GM19395 (cell line): ENCODE results near the gene IL1RAPL1.
A peak's percentile ranks its signal among the peaks of the same experiment; 100 is the strongest.

Source experiments
- ATAC-seq: cut with Tn5 transposase; IDR thresholded peaks from one replicate; pipeline ENCODE4 v1.9.1; 2021; ENCODE audit warnings: mild to moderate bottlenecking, moderate library complexity; ENCODE audit not compliant: unreplicated experiment

IL1RAPL1 gene

DNA sequence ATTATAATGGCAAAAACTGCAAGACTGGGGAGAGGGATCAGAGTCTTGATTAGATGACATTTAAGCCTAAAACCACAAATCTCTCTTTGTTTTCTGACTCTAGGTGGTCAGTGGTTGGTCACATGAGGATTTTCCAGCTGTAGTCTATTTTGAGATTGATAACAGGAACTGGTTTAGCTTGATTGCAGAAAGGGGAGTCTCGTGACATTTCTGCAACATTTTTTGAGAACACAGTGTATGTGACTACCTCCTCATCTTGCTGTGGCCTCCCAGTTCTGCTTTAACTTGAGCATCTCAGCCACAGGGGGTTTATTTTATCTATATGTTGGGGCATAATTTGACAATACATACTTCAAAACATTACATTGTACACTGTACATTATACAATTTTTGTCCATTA is 901.7 kb downstream of the IL1RAPL1 start:
- ATAC-seq, result peak; percentile 59

DNA sequence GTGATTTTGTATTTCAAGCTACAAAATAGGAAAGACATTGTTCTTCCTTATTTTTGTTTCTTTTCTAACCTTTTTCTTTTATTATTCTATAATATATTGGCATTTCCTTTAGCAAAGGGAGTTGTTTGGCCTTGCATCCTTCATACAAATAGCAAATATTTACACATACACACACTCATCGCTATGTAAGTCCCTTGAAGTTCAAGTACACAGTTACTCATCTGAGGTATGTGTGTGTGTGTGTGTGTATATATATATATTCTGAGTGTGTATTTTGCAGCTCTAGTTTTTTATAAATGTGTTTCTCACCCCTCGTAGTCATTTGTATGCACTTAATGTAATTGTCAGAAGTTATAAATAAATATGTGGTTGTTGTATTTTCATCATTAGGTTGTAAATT is 903.4 kb downstream of the IL1RAPL1 start:
- ATAC-seq, result no peak

DNA sequence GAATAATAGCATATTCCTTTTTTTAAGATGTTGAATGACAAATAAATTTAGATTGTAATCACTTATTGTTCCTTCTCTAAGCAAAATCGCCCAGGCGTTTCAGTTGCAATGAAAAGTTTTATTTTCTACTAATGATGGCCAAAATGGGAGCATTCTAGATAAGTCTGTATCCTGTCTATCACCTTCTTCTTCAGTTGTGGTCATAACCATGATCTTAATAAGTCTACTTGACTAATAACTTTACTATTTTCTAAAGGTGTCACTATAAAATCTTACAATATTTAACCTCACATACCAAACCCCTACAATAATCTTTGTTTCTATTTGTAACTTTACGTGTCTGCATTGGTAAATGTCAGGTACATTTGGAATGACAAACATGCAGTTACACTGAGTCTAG is 904.4 kb downstream of the IL1RAPL1 start:
- no peak for ATAC-seq

DNA sequence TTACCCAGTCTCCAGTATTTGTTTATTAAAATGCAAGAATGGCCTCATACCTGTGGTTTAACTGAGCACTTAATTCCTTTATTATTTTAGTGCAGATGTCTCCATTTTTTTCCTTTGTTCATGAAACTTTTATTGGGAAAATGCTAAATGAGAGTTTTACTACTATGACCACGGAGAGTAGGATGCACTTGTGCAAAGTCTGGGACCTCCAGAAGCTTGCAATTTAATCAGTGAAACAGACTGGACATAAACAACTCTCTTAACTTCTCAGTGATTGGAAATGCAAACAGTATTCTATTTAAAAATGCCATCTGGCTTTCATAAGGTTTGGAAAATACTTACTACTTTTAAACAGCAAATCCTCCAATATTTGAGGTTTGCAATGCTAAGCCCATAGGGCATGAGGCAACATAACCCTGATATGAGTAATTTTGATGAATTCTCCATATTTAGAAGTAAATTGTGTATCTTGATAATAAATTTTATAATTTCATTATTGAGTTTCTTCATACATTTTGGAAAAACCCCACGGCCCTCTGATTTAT is 909.5 kb downstream of the IL1RAPL1 start:
- no peak for ATAC-seq

DNA sequence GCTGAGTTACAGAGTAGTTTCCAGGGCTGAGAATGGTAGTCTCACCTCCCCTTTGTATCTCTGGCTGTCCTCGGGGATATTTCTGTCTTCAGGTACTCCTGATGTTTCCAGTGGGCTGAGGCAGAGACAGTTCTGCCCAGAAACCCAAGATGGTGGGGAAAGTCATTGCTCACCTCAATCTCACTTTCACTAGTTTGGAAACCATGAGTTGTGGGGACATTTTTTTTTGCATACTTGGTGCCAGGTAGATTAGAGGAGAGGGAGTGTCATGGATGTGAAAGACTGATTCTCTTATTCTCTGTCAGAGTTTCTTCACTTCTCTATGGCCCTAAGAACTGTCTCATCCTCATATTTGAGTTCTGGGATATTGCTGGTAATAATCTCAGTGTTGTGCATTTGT is 919.5 kb downstream of the IL1RAPL1 start:
- no peak for ATAC-seq

DNA sequence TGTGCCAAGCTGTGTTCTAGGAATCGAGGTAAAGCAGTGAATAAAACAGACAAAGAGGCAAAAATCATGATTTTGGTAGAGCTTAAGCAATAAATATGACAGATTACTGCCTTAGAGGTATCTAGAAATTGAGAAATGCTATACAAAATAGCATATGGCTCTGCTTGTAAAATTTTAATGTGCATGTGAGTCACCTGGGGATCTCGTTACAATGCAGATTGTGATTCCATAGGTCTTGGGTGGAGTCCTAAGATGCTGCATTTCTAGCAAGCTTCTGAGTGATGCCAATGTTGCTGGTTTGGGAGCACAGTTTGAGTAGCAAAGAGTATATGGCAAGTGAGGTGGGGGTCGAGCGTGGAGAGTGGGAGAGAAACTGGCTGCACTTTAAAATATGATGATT is 930.9 kb downstream of the IL1RAPL1 start:
- no peak for ATAC-seq

DNA sequence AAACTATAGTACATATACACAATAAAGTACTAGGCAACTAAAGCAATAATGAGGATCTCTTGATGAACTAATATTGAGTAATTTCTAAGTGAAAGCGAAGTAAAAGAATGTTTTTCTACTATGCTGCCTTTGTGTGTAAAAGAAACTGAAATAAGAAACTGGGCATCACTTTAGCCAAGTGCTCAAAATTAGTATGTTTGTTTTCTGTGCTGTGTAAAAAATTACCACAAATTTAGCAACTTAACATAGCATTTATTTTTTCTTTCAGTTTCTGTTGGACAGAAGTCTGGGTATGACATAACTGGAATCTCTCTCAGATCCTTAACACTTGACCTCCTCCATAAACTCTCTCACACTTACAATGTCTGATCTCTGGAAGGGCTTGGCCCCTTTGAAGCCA is 941.0 kb downstream of the IL1RAPL1 start:
- ATAC-seq, result peak; percentile 81

DNA sequence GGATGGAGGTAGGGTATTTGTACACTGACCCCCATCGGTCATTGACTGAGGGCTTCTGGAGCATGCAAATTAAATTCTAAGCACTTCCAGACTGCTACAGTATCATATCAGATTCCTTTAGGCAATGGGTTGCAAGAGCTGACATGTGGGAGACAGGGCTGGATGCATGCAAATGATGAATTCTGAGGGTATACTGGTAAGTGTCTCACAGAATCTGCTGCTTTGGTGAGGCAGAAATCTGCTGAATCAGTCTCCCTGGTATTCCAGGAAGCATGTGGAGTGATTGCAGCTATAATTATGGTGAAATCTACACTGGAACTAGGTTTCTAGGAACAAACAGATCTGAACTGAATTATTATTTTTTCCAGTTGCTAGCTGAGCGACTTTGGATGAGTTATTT is 943.3 kb downstream of the IL1RAPL1 start:
- no peak for ATAC-seq

DNA sequence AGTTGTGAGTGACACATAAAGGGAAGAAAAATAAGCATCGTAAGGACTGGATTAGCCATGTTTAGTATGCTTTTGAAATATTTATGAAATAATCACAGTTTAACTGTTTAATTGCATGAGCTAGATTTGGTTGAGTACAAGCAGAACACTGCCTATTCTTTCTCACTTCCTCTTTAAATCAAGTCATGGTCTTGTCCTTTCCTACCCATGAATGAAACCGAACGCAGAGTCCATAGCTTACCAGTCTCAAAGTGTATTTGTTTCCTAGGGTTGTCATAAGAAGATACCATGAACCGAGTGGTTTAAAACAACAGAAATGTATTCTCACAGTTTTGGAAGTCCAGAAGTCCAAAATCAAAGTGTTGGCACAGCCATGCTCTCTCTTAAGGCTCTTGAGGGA is 944.1 kb downstream of the IL1RAPL1 start:
- peak; percentile 62 for ATAC-seq

DNA sequence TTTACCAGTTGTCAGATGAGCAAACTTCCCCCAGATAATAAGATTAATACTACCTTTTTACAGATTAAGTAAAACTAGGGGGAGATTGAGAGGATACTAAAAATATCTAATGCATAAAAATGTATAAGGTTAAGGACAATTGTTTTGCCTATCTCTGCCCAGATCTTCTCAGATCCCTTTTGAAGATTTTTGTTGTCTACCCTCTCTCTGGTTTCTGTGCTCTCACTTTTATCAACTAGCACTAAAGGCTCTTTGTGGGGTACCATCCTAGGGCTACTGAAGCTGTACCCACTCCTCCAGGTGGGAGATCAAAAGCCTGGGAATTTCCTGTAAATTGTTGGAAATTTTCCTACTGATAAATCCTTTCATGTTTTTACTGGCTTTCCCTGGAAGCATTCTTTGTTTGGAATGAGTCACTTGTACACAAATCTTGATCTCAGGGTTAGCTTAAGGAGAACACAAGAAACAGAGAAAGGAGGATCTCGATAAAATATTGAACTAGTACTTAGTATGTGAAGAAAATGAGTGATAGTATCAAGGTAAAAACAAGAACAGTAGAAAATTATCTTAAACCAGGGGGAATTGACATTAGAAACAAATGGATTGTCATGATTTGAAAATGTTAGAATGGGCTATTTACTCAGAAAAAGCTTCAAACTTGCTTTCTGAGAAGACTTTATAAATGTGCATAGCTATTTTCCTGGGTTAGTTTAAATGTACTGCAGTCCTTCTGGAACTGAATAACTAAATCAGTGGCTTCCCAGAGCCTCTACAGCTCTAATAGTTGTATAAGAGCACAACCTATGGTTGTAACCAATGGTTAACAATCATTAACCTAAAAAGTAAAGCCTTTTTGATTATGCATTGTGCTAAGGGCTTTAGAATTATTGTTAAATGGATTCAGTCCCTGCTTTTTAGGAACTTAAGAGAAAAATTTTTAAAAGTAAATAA is 948.2 kb downstream of the IL1RAPL1 start:
- no peak for ATAC-seq

DNA sequence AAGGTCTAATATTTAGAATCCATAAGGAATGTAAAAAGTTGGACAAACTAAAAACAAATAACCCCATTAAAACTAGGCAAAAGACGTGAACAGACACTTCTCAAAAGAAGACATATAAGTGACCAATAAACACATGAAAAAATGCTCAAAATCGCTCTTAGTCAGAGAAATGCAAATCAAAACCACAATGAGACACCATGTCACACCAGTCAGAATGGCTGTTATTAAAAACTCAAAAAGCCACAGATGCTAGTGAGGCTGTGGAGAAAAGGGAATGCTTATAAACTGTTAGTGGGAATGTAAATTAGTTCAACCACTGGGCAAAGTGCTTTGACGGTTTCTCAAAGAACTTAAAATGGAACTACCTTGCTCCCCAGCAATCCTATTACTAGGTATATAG is 953.8 kb downstream of the IL1RAPL1 start:
- no peak for ATAC-seq

DNA sequence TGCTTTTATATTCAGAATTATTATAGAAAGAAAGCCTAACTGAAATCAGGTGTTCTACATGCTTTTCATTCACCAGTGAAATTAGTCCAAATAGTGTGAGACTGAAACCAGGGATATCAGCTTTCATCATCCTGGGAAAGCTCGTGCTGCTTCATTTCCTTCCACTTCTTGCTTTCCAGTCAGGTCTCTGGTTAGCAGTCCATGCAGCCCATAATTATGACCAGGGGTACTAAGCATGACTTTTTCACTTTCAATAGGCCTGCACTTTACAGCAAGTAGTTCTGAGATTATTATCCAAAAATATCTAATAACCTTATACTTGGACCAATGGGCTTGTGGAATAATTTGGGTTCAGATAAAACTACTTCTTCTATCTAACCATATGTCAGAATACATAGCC is 954.9 kb downstream of the IL1RAPL1 start:
- no peak for ATAC-seq

DNA sequence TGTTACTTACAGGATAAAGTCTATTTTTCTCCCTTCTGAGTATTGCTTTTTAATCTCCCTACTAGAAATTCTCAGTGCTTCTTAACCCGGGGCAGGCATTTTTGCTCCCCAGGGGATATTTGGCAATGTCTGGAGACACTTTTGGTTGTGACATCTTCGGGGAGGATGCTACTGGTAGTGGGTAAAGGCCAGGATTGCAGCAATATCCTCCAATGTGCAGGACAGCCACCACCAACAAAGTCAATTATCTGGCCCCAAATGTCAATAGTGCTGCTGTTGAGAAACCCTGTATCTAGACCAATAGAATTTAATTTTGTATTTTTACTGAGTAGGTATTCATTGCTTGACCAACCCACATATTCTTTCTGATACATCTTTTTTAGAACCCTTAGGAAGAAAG is 958.6 kb downstream of the IL1RAPL1 start:
- no peak for ATAC-seq

DNA sequence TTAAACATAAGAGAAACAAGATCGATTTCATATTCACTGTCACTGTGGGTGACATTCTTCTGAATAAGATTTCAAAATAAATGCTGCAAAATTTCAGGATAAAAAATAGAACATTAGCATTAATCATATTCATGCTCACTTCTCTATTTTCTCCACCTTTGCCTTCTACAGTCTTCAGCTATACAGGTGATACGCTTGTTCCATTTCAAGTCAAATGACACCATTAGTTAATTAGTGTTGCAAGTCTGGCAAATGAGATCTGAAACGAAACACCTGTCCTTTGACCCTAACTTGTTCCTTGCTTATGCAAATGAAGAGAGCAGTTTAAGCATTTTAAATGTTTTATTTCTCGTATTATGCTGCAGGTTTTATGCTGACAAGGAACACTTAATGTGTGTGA is 960.6 kb downstream of the IL1RAPL1 start:
- peak; percentile 47 for ATAC-seq

DNA sequence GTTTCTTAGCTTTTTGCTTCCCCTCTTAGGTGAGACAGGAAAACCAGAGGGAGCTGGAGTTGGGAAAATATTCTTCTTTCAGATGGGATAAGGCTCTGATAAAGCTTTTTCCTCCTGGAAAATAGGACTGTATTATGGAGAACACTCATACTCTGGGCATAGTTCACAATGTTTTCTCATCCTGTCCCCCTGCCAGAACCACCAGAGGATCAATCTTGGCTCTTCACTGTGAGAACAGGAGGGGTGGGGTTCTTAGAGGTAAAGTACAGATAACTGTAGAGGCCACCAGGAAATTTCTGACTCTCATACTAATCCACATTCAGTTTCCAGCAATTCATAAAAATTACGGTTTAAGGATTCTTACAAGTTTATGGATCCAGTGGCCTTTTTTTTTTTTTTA is 966.3 kb downstream of the IL1RAPL1 start:
- no peak for ATAC-seq

DNA sequence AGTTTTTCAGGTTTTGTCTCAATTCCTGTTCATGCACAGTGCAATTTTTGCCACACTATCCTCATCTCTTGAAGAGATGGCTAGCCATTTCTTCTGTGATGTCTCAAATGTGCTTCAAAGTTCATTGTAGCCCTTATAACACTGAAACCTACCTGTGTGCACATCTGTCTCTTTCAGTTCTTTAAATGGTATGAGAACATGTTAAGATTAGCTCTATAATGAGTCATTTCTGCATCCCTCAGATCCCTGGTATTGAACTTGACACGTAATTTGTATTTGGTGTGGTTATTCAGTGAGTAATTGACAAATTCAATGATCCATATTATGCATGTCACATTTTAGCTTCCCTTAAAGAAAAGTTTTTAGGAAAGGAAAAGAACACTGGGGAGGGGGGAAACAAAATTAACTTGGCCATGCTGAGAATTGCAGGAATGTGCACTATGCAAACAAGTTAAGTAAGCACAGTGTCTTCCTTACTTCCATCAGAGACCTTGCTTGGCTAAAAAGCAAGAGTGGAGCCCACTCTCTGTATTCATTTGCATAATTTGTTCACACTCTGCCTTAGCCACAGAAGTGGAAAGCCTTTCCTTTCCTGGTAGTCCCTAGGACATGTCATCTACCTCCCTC is 968.3 kb downstream of the IL1RAPL1 start:
- ATAC-seq, result peak; percentile 98

DNA sequence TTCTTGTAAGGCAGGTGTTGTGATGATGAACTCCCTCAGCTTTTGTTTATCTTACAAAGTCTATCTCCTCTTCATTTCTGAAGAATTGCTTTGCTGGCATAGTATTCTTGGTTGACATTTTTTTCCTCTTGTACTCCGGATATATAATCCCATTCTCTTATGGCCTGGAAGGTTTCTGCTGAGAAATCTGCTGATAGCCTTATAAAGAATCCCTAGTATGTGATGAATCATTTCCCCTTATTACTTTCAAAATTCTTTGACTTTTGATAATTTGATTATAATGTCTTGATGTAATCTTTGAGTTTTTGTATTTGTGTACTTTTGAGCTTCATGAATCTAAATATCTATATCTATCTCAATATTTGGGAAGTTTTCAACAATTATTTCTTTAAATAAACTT is 972.8 kb downstream of the IL1RAPL1 start:
- ATAC-seq, result no peak

DNA sequence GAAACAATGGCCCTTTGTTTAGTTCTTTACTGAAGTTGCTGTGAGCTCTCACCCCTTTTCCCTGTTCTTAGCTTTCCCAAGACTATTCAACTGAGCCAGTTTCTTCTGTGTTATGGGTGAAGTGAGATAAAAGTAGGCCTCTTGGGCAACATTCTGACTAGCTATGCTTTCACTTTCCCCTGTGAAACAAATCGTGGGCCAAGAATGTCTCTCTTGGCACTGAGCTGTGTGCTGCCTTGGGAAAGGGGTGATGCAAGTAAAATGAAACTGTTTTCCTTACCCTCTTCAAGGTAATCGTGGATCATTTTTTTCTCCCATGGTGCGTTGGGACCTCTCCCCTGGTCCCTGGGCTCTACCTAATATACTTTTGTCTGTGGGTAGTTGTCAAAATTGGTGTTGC is 974.2 kb downstream of the IL1RAPL1 start:
- ATAC-seq, result no peak

DNA sequence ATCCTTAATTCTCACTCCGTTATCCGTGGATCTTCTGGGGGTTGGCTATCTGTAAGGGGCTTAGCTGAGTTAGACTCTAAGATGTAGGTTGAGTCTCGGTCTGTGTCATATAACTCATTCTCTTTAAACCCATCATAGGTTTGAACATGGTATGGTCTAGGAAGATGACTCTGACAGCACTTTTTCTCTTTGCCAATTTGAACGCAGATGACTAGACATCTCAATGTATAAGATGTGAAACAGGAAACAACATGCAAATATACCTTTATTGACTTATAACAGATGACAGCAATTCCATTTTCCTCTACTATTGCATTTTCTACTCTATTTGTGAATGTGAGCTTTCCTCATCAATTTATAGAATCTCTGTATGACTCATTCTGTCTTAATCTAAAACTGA is 993.3 kb downstream of the IL1RAPL1 start:
- no peak for ATAC-seq

DNA sequence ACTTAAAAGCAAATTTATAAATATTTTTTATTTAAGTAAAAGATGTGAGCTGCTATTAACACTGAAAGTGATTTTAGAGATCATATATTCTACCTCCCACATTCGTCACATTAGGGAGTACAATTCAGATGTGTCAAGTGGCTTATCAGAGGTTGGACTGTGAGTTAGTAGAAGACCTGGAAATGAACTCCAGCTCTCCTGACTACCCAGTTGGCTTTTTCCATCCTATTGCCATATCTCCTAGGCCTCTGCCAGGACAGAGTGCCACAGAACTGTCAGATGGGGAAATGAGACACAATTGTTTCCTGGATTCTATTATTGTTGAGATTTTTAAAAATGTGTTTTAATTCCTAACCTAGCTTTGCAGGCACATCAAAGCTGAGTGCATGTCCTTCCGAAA is 994.0 kb downstream of the IL1RAPL1 start:
- ATAC-seq, result no peak

DNA sequence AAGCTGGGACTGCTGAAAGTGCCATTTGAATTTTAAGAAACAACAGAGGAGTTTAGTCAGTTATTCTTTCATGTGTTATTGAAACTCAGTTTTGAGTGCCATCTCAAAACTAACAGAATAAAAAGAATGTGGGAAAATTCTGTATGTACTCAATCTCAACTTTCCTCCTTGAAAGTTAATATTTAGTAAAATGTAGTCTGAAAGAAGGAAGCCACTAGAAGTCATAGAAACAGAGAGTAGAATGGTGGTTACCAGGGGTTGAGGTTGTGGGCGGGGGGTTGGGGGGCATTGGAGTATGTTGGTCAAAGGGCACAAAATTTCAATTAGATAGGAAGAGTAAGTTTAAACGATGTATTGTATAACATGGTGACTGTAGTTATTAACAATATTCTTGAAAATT is 999.9 kb downstream of the IL1RAPL1 start:
- ATAC-seq, result peak; percentile 81

DNA sequence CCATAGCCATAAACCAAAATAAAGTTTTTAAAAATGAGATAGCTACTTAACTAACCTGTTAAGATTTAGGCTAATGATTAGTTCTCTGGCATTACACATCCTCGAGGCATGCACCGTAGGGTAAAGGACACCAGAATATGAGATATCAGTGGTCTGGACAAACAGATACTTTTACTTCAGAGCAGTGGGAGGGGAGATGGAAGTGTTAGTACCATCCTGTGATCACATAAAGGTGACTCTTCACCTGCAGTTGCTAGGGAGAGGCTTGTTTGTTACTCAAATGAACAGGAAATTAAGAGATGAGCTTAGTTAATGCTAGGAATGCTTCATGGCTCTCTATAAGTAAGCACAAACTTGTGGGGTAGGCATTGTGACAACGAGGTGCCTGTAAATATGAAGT is 1003.7 kb downstream of the IL1RAPL1 start:
- ATAC-seq, result no peak
